Measurements from ENCODE around the gene EEF2KMT.

EEF2KMT gene

DNA sequence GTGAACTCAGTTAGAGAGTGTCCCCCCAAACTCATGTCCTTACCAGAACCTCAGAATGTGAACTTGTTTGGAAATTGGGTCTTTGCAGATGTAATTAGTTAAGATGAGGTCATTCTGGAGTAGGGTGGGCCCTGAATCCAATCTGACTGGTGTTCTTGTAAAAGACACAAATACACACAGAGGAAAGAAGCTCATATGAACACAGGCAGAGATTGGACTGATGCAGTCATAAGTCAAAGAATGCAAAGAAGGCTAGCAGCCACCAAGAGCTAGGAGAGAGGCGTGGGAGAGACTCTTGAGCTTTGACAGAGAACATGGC is 61.7 kb downstream of the EEF2KMT start:
- DNase-seq = no peak
